SK-N-SH (cell line): ENCODE measurements around the gene STRADB. TPM values are rescaled to one million over a fixed set of nuclear protein-coding genes. Genes with fewer than 3 reads are reported as not detected.

ENCODE experiments used
- CTCF ChIA-PET: fragments of 300-600, 350-600 bp; formaldehyde crosslinking; extraction: SDS; loops from one replicate; lab custom pipeline; 2021; lab: Yijun Ruan, JAX
- POLR2A ChIA-PET: fragments of 350-600 bp; sonication (Branson Sonifier 250); formaldehyde crosslinking; extraction: SDS; loops from one replicate; lab custom pipeline; 2020; ENCODE audit warnings: antibody characterized with exemption, inconsistent platforms; lab: Yijun Ruan, JAX
- DNase-seq: peaks from one replicate; pipeline ENCODE4 v3.0.0; 2012
- H2AFZ ChIP-seq: fragments of 200-600 bp; sonication (generic); 2 replicates; pipeline ENCODE4 v1.8.1; 2016; ENCODE audit warnings: antibody characterized with exemption, mild to moderate bottlenecking, low read depth
- H3F3A ChIP-seq: fragments of 200-600 bp; sonication (generic); replicated peaks from 2 replicates; pipeline ENCODE3; 2016; ENCODE audit warnings: antibody characterized with exemption, mild to moderate bottlenecking; ENCODE audit not compliant: insufficient read depth
- H3K27ac ChIP-seq, 2 experiments: fragments of 200-500 bp in 1 of 2; fragments of 200-600 bp in 1 of 2; sonication (Bioruptor generic) in 1 of 2; sonication (generic), shearing (Covaris generic) in 1 of 2; 2 replicates each; pipeline versions ENCODE4 v1.5.1 to v1.6.1; 2014 to 2016; ENCODE audit warnings: low read depth in 2 of 2, inconsistent platforms in 1 of 2, low read length in 1 of 2, mild to moderate bottlenecking in 1 of 2, mixed read lengths in 1 of 2
- H3K27me3 ChIP-seq: fragments of 200-600 bp; sonication (generic), shearing (Covaris generic); 2 replicates; pipeline ENCODE4 v1.6.1; 2016; ENCODE audit warnings: mixed run types; ENCODE audit not compliant: insufficient read depth
- H3K36me3 ChIP-seq, 2 experiments: fragments of 200-500 bp in 1 of 2; fragments of 200-600 bp in 1 of 2; sonication (Bioruptor generic) in 1 of 2; sonication (generic) in 1 of 2; replicated peaks in 1 of 2; 2 replicates each; pipeline versions ENCODE3 to v1.5.1; 2014 to 2016; ENCODE audit warnings: low read length in 1 of 2, mild to moderate bottlenecking in 1 of 2; ENCODE audit not compliant: insufficient read depth in 2 of 2, control insufficient read depth in 1 of 2
- H3K4me1 ChIP-seq, 2 experiments: fragments of 200-500 bp in 1 of 2; fragments of 200-600 bp in 1 of 2; sonication (Bioruptor generic) in 1 of 2; sonication (generic), shearing (Covaris generic) in 1 of 2; 2 replicates each; pipeline versions ENCODE4 v1.5.1 to v1.6.1; 2014 to 2016; ENCODE audit warnings: low read depth in 1 of 2, low read length in 1 of 2, mixed run types in 1 of 2; ENCODE audit not compliant: insufficient read depth in 2 of 2, control insufficient read depth in 1 of 2
- H3K4me2 ChIP-seq: fragments of 200-600 bp; sonication (generic), shearing (Covaris generic); 2 replicates; pipeline ENCODE4 v1.6.1; 2017; ENCODE audit warnings: mixed run types
- H3K4me3 ChIP-seq, 2 experiments: fragments of 200-500 bp in 1 of 2; fragments of 200-600 bp in 1 of 2; sonication (Bioruptor generic) in 1 of 2; sonication (generic), shearing (Covaris generic) in 1 of 2; 2 replicates each; pipeline versions ENCODE4 v1.5.1 to v1.8.1; 2014 to 2016; ENCODE audit warnings: low read depth in 2 of 2, inconsistent platforms in 1 of 2, low read length in 1 of 2, mild to moderate bottlenecking in 1 of 2, mixed read lengths in 1 of 2, moderate library complexity in 1 of 2
- H3K79me2 ChIP-seq: fragments of 200-600 bp; sonication (generic); 2 replicates; pipeline ENCODE4 v1.8.1; 2017; ENCODE audit warnings: mild to moderate bottlenecking; ENCODE audit not compliant: insufficient read depth
- H3K9ac ChIP-seq: fragments of 200-600 bp; sonication (generic); 2 replicates; pipeline ENCODE4 v1.6.1; 2017; ENCODE audit warnings: mixed run types
- H3K9me2 ChIP-seq: fragments of 200-600 bp; sonication (generic); 2 replicates; pipeline ENCODE4 v1.6.1; 2017; ENCODE audit warnings: mixed run types
- H3K9me3 ChIP-seq: fragments of 200-600 bp; sonication (generic); 2 replicates; pipeline ENCODE4 v1.6.1; 2017; ENCODE audit warnings: mixed run types, mild to moderate bottlenecking, moderate library complexity
- H4K20me1 ChIP-seq: fragments of 200-600 bp; sonication (generic); 2 replicates; pipeline ENCODE4 v1.6.1; 2017; ENCODE audit warnings: mild to moderate bottlenecking, mixed run types; ENCODE audit not compliant: insufficient read depth
- ELF1 ChIP-seq: IDR thresholded peaks from 2 replicates; pipeline ENCODE4 v1.4.0; 2012
- EP300 ChIP-seq, 2 experiments: IDR thresholded peaks; 2 replicates each; pipeline versions ENCODE4 v1.4.0 to v1.6.1; 2012; ENCODE audit warnings: borderline replicate concordance in 1 of 2, low read depth in 1 of 2, low read length in 1 of 2
- EZH2phosphoT487 ChIP-seq: fragments of 200-600 bp; sonication (generic); IDR thresholded peaks from 2 replicates; pipeline ENCODE4 v1.6.1; 2017; ENCODE audit warnings: low read depth, mixed run types, mild to moderate bottlenecking, antibody characterized with exemption, moderate library complexity, borderline replicate concordance
- FOXM1 ChIP-seq: IDR thresholded peaks from 2 replicates; pipeline ENCODE4 v1.4.0; 2012; ENCODE audit warnings: low read depth, mild to moderate bottlenecking
- GATA2 ChIP-seq: sonication (generic); formaldehyde crosslinking; IDR thresholded peaks from 2 replicates; pipeline ENCODE4 v1.5.0; 2020; ENCODE audit warnings: mild to moderate bottlenecking, missing genetic modification reagents
- IRF3 ChIP-seq: fragments of 150-350 bp; IDR thresholded peaks from 2 replicates; pipeline ENCODE4 v1.6.1; 2016; ENCODE audit warnings: mild to moderate bottlenecking, low read depth, low read length
- JUND ChIP-seq: IDR thresholded peaks from 2 replicates; pipeline ENCODE4 v1.4.0; 2012
- MEF2A ChIP-seq: IDR thresholded peaks from 2 replicates; pipeline ENCODE4 v1.4.0; 2012; ENCODE audit warnings: low read depth, borderline replicate concordance
- NFIC ChIP-seq: IDR thresholded peaks from 2 replicates; pipeline ENCODE4 v1.4.0; 2012; ENCODE audit warnings: borderline replicate concordance
- NRF1 ChIP-seq: IDR thresholded peaks from 2 replicates; pipeline ENCODE4 v1.6.1; 2012; ENCODE audit warnings: low read depth, mild to moderate bottlenecking, low read length
- RAD21 ChIP-seq: IDR thresholded peaks from 2 replicates; pipeline ENCODE4 v1.6.1; 2012; ENCODE audit warnings: mild to moderate bottlenecking, low read length
- RCOR1 ChIP-seq: fragments of 150-350 bp; IDR thresholded peaks from 2 replicates; pipeline ENCODE4 v1.6.1; 2017; ENCODE audit warnings: antibody characterized with exemption, low read length
- REST ChIP-seq: IDR thresholded peaks from 2 replicates; pipeline ENCODE4 v1.6.1; 2012; ENCODE audit warnings: mild to moderate bottlenecking, low read depth, low read length, moderate library complexity
- RXRA ChIP-seq: IDR thresholded peaks from 2 replicates; pipeline ENCODE4 v1.4.0; 2012; ENCODE audit warnings: low read depth, mild to moderate bottlenecking, borderline replicate concordance
- TAF1 ChIP-seq: IDR thresholded peaks from 2 replicates; pipeline ENCODE4 v1.6.1; 2012; ENCODE audit warnings: low read depth, mild to moderate bottlenecking, low read length, moderate library complexity, borderline replicate concordance
- USF2 ChIP-seq: fragments of 150-350 bp; IDR thresholded peaks from 2 replicates; pipeline ENCODE4 v1.6.1; 2017; ENCODE audit warnings: antibody characterized with exemption, low read length, low read depth, borderline replicate concordance
- WGBS: methylation state at CpG from one replicate; pipeline ENCODE4 v1.1.6; 2017; ENCODE audit warnings: low lambda C conversion rate; 5-methylcytosine and 5-hydroxymethylcytosine counted together
- polyA plus RNA-seq, 3 experiments: library from polyadenylated mRNA; depleted of rRNA; stranded (reverse); fragments of >200 nt; gene quantifications; 2 replicates each; pipeline ENCODE4 v1.2.3, GENCODE V29; 2012

The STRADB gene
- polyA plus RNA-seq, 1 of the 3 experiments (the other 2 are of a cell fraction) = 27.0 TPM

DNA sequence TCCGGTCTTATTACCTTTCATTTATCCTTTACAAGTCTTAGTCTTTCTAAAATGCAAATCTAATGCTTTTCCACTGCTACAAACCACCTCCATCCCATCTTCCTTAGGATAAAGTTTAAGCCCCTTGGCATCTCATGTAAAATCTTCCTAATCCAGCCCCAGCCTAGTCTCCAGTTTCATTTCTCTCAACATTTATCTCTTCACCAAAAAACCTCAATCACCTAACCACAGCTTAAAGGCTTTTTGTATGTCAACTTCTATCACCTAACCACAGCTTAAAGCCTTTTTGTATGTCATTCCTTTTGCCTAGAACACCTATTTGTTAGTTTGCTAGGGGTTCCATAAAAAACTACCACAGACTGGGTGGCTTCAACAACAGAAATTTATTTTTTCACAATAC, 4.5 kb upstream of the STRADB start:
- CTCF ChIA-PET = interaction anchor here (0.6 to 1.3 kb wide), 3 partner anchors 9 to 210 kb away, joined by 3 read pairs; no protein-coding TSS in a partner anchor
- Histone ChIP-seq H3K9ac (no peak overlapping the region), H3K9me2 (no peaks in the 10 kb centered on the region), H3K27me3 (no peaks in the 10 kb centered on the region), H3K79me2 (peaks cover 78% of the 10 kb centered on the region), H3K4me2 (no peak overlapping the region), H3K4me3 (no peak overlapping the region), H3K9me3 (no peaks in the 10 kb centered on the region), H4K20me1 (no peaks in the 10 kb centered on the region), H3K36me3 (peaks cover 0 to 5% of the 10 kb centered on the region in 2 experiments), H3K4me1 (peaks cover 3 to 6% of the 10 kb centered on the region in 2 experiments; a peak in 3 of 4 replicates), H3K27ac (no peak overlapping the region), H3F3A (peaks cover 4% of the 10 kb centered on the region), H2AFZ (no peak overlapping the region)
- POLR2A ChIA-PET = interaction anchor here (0.6 kb wide), 1 partner anchor 19 kb away, joined by 3 read pairs; no protein-coding TSS in a partner anchor
- DNase-seq = no peak
- TF ChIP-seq IRF3 = no peak
- no peak for TF ChIP-seq NFIC
- no peak for TF ChIP-seq EP300 (IDR thresholded peaks at IDR 0.05; ENCODE audit: borderline replicate concordance in 1 of 2, low read depth in 1 of 2, low read length in 1 of 2)
- no peak for TF ChIP-seq FOXM1
- no peak for TF ChIP-seq RXRA
- TF ChIP-seq MEF2A = no peak
- TF ChIP-seq JUND = no peak
- TF ChIP-seq ELF1 = no peak
- TF ChIP-seq EZH2phosphoT487 = no peak
- TF ChIP-seq RAD21 = no peak
- no peak for TF ChIP-seq GATA2 (CRISPR knock-in tag)
- TF ChIP-seq RCOR1 = no peak
- TF ChIP-seq REST = no peak
- TF ChIP-seq NRF1 = no peak
- TF ChIP-seq USF2 = no peak
- TF ChIP-seq TAF1 = no peak
- WGBS = 94% methylated on average over 1 of the region's 1 CpG
